Endothelial cell of umbilical vein (primary cell): Measurements from ENCODE around the gene AKAP6. TPM values are rescaled to one million over a fixed set of nuclear protein-coding genes. Genes with fewer than 3 reads are reported as not detected.

ENCODE experiments used
- BruUV-seq: library from RNA; stranded (reverse); fragments of 400-500 nt; replicated peaks from 2 replicates; lab custom pipeline; 2021; lab: Mats Ljungman, UMichigan
- CTCF ChIA-PET: fragments of 300-600, 350-600 bp; sonication (Branson Sonifier 250); formaldehyde crosslinking; loops from one replicate; lab custom pipeline; 2021; ENCODE audit warnings: antibody characterized with exemption, inconsistent platforms; lab: Charles Lee
- POLR2A ChIA-PET: fragments of 300-600, 350-600 bp; sonication (Branson Sonifier 250); formaldehyde crosslinking; loops from one replicate; lab custom pipeline; 2021; ENCODE audit warnings: antibody characterized with exemption, inconsistent platforms; lab: Charles Lee
- DNase-seq: peaks from one replicate; pipeline ENCODE4 v3.0.0-alpha.2; 2011; ENCODE audit warnings: low read depth, low spot score
- FAIRE-seq: peaks from 2 replicates; lab custom pipeline; 2011; peaks lifted over from hg19 to GRCh38; lab: Jason Lieb, UNC
- H2AFZ ChIP-seq: 2 replicates; pipeline ENCODE4 v1.6.0; 2012; ENCODE audit warnings: low read depth, low read length, control low read depth, inconsistent platforms
- H3K27ac ChIP-seq: 2 replicates; pipeline ENCODE4 v1.5.1; 2011; ENCODE audit warnings: low read depth, mild to moderate bottlenecking, control low read depth, low read length, moderate library complexity; ENCODE audit not compliant: insufficient read depth
- H3K27me3 ChIP-seq, 2 experiments: 2 replicates each; pipeline versions ENCODE4 v1.6.0 to v1.6.1; 2011; ENCODE audit warnings: low read length in 2 of 2, mixed read lengths in 1 of 2; ENCODE audit not compliant: control insufficient read depth in 2 of 2, insufficient read depth in 2 of 2
- H3K36me3 ChIP-seq, 2 experiments: 2 replicates in 1 of 2; 3 replicates in 1 of 2; pipeline ENCODE4 v1.5.1; 2011; ENCODE audit warnings: low read length in 2 of 2, mild to moderate bottlenecking in 1 of 2, moderate library complexity in 1 of 2; ENCODE audit not compliant: control insufficient read depth in 2 of 2, insufficient read depth in 2 of 2; ENCODE audit errors: extremely low read depth in 1 of 2
- H3K4me1 ChIP-seq: 3 replicates; pipeline ENCODE4 v1.5.1; 2011; ENCODE audit warnings: mild to moderate bottlenecking, low read length; ENCODE audit not compliant: control insufficient read depth, insufficient read depth; ENCODE audit errors: extremely low read depth
- H3K4me2 ChIP-seq: 2 replicates; pipeline ENCODE4 v1.6.1; 2011; ENCODE audit warnings: low read length, control low read depth, mixed read lengths; ENCODE audit not compliant: insufficient read depth
- H3K4me3 ChIP-seq, 3 experiments: fragments of 200-600 bp in 1 of 3; sonication (generic), shearing (Covaris generic) in 1 of 3; replicated peaks in 1 of 3; 2 replicates each; pipeline ENCODE4 v1.5.1; 2011 to 2016; ENCODE audit warnings: control low read depth in 3 of 3, low read length in 3 of 3, mild to moderate bottlenecking in 2 of 3, inconsistent platforms in 1 of 3, low read depth in 1 of 3, moderate library complexity in 1 of 3; ENCODE audit not compliant: insufficient read depth in 1 of 3
- H3K79me2 ChIP-seq: 2 replicates; pipeline ENCODE4 v1.6.0; 2012; ENCODE audit warnings: low read length, inconsistent platforms; ENCODE audit not compliant: control insufficient read depth, insufficient read depth
- H3K9ac ChIP-seq: replicated peaks from 2 replicates; pipeline ENCODE3; 2011; ENCODE audit warnings: low read length, control low read depth; ENCODE audit not compliant: insufficient read depth; ENCODE audit errors: extremely low read depth
- H3K9me1 ChIP-seq: replicated peaks from 3 replicates; pipeline ENCODE4 v1.6.0; 2011; ENCODE audit warnings: mild to moderate bottlenecking, low read length; ENCODE audit not compliant: control insufficient read depth, insufficient read depth; ENCODE audit errors: extremely low read depth
- H3K9me3 ChIP-seq: replicated peaks from 2 replicates; pipeline ENCODE4 v1.5.1; 2012; ENCODE audit warnings: low read length, inconsistent platforms; ENCODE audit not compliant: control insufficient read depth, insufficient read depth
- H4K20me1 ChIP-seq: replicated peaks from 2 replicates; pipeline ENCODE3; 2011; ENCODE audit warnings: mild to moderate bottlenecking, low read length; ENCODE audit not compliant: control insufficient read depth, insufficient read depth; ENCODE audit errors: extremely low read depth
- EZH2 ChIP-seq: IDR thresholded peaks from 2 replicates; pipeline ENCODE4 v1.6.1; 2012; ENCODE audit warnings: borderline replicate concordance, low read depth, mild to moderate bottlenecking, moderate library complexity, low read length, inconsistent platforms; ENCODE audit not compliant: severe bottlenecking
- FOS ChIP-seq: IDR thresholded peaks from 2 replicates; pipeline ENCODE4 v1.6.1; 2011; ENCODE audit warnings: mild to moderate bottlenecking, low read length, moderate library complexity, borderline replicate concordance; ENCODE audit not compliant: insufficient read depth
- GATA2 ChIP-seq: IDR thresholded peaks from 2 replicates; pipeline ENCODE4 v1.7.0; 2011; ENCODE audit warnings: low read depth, mild to moderate bottlenecking, moderate library complexity, mixed read lengths, low read length; ENCODE audit not compliant: insufficient read length, insufficient read depth
- JUN ChIP-seq: IDR thresholded peaks from 2 replicates; pipeline ENCODE4 v1.6.1; 2011; ENCODE audit warnings: borderline replicate concordance, low read depth; ENCODE audit not compliant: insufficient read length, insufficient read depth
- MYC ChIP-seq: IDR thresholded peaks from one replicate; pipeline ENCODE4 v1.6.1; 2011; ENCODE audit warnings: mild to moderate bottlenecking, low read depth, low read length
- POLR2A ChIP-seq: IDR thresholded peaks from 2 replicates; pipeline ENCODE4 v1.6.1; 2012; ENCODE audit warnings: low read depth, mild to moderate bottlenecking, control low read depth, low read length
- POLR2AphosphoS5 ChIP-seq: IDR thresholded peaks from 2 replicates; pipeline ENCODE4 v1.6.1; 2012; ENCODE audit warnings: low read depth, mild to moderate bottlenecking, control low read depth, low read length, moderate library complexity; ENCODE audit not compliant: insufficient read depth
- dilution Hi-C: fragments of 300-500 bp; cut with MboI; formaldehyde crosslinking; loops from one replicate; pipeline ENCODE4 v1.15.0; 2019; ENCODE audit warnings: low sequenced_read_pairs; ENCODE audit not compliant: extremely low pct_ligation_motif_present
- intact Hi-C: fragments of 100-400 bp; cut with micrococcal nuclease; formaldehyde crosslinking; loops from one replicate; pipeline ENCODE4 v1.10.0; 2022
- polyA plus RNA-seq, 4 experiments: library from polyadenylated mRNA; depleted of rRNA in 3 of 4; stranded (reverse) in 3 of 4; unstranded in 1 of 4; fragments of >200 nt; gene quantifications; 2 replicates each; pipeline versions ENCODE4 v1.2.1 to v1.2.3, GENCODE V29; 2011 to 2012; ENCODE audit warnings: missing spikeins in 1 of 4
- total RNA-seq: library from RNA; stranded (reverse); gene quantifications from 2 replicates; pipeline ENCODE4 v1.2.3, GENCODE V29; 2021
- TF ChIP-seq, protein P1 (sequence below), 2 donors: IDR thresholded peaks; 1 replicate in 1 of 2; 2 replicates in 1 of 2; pipeline ENCODE4 v1.5.1; 2011; ENCODE audit warnings: low read length in 2 of 2, mild to moderate bottlenecking in 2 of 2, moderate library complexity in 2 of 2, control low read depth in 1 of 2, inconsistent platforms in 1 of 2, low read depth in 1 of 2; ENCODE audit not compliant: insufficient read depth in 1 of 2; ENCODE audit errors: extremely low read depth in 1 of 2
- TF ChIP-seq, protein P2 (sequence below): IDR thresholded peaks from 2 replicates; pipeline ENCODE4 v1.6.1; 2011; ENCODE audit not compliant: insufficient read depth, insufficient read length

The AKAP6 gene
- total and polyA plus RNA-seq, 2 donors (not counting 3 experiments of a cell fraction or from before 2014, with no cell fraction given), result 0.03 to 0.49 TPM

DNA sequence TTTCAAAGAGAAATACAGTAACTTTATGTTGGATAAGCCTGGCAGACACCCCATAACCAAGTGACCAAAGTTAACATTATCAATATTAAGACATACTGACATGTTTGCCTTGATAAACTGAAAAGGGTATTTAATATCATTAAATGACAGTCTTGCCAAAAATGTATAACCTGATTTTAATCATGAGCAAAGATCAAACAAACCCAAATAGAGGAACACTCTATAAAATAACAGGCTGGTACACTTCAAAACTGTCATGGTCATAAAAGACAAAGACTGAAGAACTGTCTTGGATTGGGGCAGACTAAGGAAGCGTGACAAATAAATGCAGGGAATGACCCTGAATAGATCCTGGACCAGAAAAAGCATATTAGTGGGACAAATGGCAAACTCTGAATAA lies 64.0 kb downstream of the AKAP6 start:
- CTCF ChIA-PET, result no interaction called here
- dilution Hi-C loops (no loop called here), intact Hi-C loops (no loop called here)
- H3K4me1 ChIP-seq, result no peaks in the 10 kb centered on the region
- POLR2A ChIA-PET, result no interaction called here
- no peak overlapping the region for H3K27ac ChIP-seq
- no peak for DNase-seq
- no peaks in the 10 kb centered on the region for H3K36me3 ChIP-seq
- TF ChIP-seq, protein P1, sequence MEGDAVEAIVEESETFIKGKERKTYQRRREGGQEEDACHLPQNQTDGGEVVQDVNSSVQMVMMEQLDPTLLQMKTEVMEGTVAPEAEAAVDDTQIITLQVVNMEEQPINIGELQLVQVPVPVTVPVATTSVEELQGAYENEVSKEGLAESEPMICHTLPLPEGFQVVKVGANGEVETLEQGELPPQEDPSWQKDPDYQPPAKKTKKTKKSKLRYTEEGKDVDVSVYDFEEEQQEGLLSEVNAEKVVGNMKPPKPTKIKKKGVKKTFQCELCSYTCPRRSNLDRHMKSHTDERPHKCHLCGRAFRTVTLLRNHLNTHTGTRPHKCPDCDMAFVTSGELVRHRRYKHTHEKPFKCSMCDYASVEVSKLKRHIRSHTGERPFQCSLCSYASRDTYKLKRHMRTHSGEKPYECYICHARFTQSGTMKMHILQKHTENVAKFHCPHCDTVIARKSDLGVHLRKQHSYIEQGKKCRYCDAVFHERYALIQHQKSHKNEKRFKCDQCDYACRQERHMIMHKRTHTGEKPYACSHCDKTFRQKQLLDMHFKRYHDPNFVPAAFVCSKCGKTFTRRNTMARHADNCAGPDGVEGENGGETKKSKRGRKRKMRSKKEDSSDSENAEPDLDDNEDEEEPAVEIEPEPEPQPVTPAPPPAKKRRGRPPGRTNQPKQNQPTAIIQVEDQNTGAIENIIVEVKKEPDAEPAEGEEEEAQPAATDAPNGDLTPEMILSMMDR (IDR thresholded peaks at IDR 0.05; ENCODE audit: extremely low read depth in 1 of 2, insufficient read depth in 1 of 2, low read depth in 1 of 2, low read length in 2 of 2), result no peak
- TF ChIP-seq FOS, result no peak
- no peak for TF ChIP-seq EZH2
- TF ChIP-seq JUN, result no peak
- no peak for TF ChIP-seq MYC
- no peak for TF ChIP-seq POLR2A
- TF ChIP-seq, protein P2, sequence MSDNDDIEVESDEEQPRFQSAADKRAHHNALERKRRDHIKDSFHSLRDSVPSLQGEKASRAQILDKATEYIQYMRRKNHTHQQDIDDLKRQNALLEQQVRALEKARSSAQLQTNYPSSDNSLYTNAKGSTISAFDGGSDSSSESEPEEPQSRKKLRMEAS, result no peak
- TF ChIP-seq POLR2AphosphoS5, result no peak
- no peak for TF ChIP-seq GATA2
- H2AFZ ChIP-seq, result no peak overlapping the region
- peaks cover 0 to 9% of the 10 kb centered on the region in 2 experiments for H3K27me3 ChIP-seq
- FAIRE-seq, result no peak
- BruUV-seq, result no TSS peak
- no peaks in the 10 kb centered on the region for H3K9me3 ChIP-seq
- H3K79me2 ChIP-seq, result no peaks in the 10 kb centered on the region
- H3K9me1 ChIP-seq, result no peaks in the 10 kb centered on the region
- H3K4me3 ChIP-seq, result no peak overlapping the region
- no peak overlapping the region for H3K9ac ChIP-seq
- H4K20me1 ChIP-seq, result no peaks in the 10 kb centered on the region
- no peak overlapping the region for H3K4me2 ChIP-seq
